Smooth muscle cell (in vitro differentiated cells): ENCODE measurements around the gene KRTAP12-1. TPM values are rescaled to one million over a fixed set of nuclear protein-coding genes. Genes with fewer than 3 reads are reported as not detected.
"Not testable (repeated sequence)": the region's sequence is repeated elsewhere in the genome, so short reads cannot be mapped to it uniquely, and the experiment has no call there.

Source experiments
- DNase-seq: peaks from one replicate; lab custom pipeline; 2025; ENCODE audit not compliant: unreplicated experiment; lab: John Stamatoyannopoulos, UW
- H2AFZ ChIP-seq: fragments of 200-600 bp; sonication (generic); 2 replicates; pipeline ENCODE4 v1.6.0; 2016; ENCODE audit warnings: antibody characterized with exemption, low read depth, mild to moderate bottlenecking
- H3F3A ChIP-seq: fragments of 200-600 bp; sonication (generic); 2 replicates; pipeline ENCODE4 v1.6.0; 2017; ENCODE audit warnings: antibody characterized with exemption, low read depth
- H3K27ac ChIP-seq: fragments of 200-600 bp; sonication (generic); 2 replicates; pipeline ENCODE4 v1.5.1; 2016; ENCODE audit warnings: low read depth, mild to moderate bottlenecking
- H3K27me3 ChIP-seq: fragments of 200-600 bp; sonication (generic); 2 replicates; pipeline ENCODE4 v1.6.1; 2016; ENCODE audit warnings: low read depth, mild to moderate bottlenecking
- H3K36me3 ChIP-seq: fragments of 200-600 bp; sonication (generic); 2 replicates; pipeline ENCODE4 v1.5.1; 2016; ENCODE audit warnings: low read depth
- H3K4me1 ChIP-seq: fragments of 200-600 bp; sonication (generic); 2 replicates; pipeline ENCODE4 v1.5.1; 2016; ENCODE audit warnings: low read depth
- H3K4me2 ChIP-seq: fragments of 200-600 bp; sonication (generic); 2 replicates; pipeline ENCODE4 v1.6.0; 2016; ENCODE audit warnings: mild to moderate bottlenecking
- H3K4me3 ChIP-seq: fragments of 200-600 bp; sonication (generic); 2 replicates; pipeline ENCODE4 v1.5.1; 2016; ENCODE audit warnings: mild to moderate bottlenecking
- H3K79me2 ChIP-seq: fragments of 200-600 bp; sonication (generic); 2 replicates; pipeline ENCODE4 v1.6.0; 2016; ENCODE audit warnings: low read depth, mild to moderate bottlenecking
- H3K9ac ChIP-seq: fragments of 200-600 bp; sonication (generic); 2 replicates; pipeline ENCODE4 v1.6.0; 2016; ENCODE audit warnings: low read depth
- H3K9me3 ChIP-seq: fragments of 200-600 bp; sonication (generic); replicated peaks from 2 replicates; pipeline ENCODE4 v1.5.1; 2016; ENCODE audit warnings: low read depth
- H4K20me1 ChIP-seq: fragments of 200-600 bp; sonication (generic); 2 replicates; pipeline ENCODE4 v1.6.0; 2016; ENCODE audit warnings: low read depth
- WGBS: methylation state at CpG from one replicate; pipeline ENCODE4 v1.1.7; 2016; ENCODE audit warnings: low lambda C conversion rate; 5-methylcytosine and 5-hydroxymethylcytosine counted together
- polyA plus RNA-seq: library from polyadenylated mRNA; unstranded; fragments of >200 nt; fragmentation: Nextera tagmentation; extraction: Ambion mirVana; gene quantifications from 2 replicates; pipeline ENCODE4 v1.2.1, GENCODE V29; 2016
- total RNA-seq: library from RNA; depleted of rRNA; stranded (reverse); fragments of >200 nt; gene quantifications from 2 replicates; pipeline ENCODE4 v1.2.3, GENCODE V29; 2014
- TF ChIP-seq, protein P1 (sequence below): fragments of 200-600 bp; sonication (generic); IDR thresholded peaks from 2 replicates; pipeline ENCODE4 v1.5.1; 2017; ENCODE audit warnings: borderline replicate concordance, mild to moderate bottlenecking, antibody characterized with exemption; ENCODE audit not compliant: insufficient read depth, poor library complexity, severe bottlenecking

The KRTAP12-1 gene
- total and polyA plus RNA-seq, 2 experiments from 2014 or later: not detected

DNA sequence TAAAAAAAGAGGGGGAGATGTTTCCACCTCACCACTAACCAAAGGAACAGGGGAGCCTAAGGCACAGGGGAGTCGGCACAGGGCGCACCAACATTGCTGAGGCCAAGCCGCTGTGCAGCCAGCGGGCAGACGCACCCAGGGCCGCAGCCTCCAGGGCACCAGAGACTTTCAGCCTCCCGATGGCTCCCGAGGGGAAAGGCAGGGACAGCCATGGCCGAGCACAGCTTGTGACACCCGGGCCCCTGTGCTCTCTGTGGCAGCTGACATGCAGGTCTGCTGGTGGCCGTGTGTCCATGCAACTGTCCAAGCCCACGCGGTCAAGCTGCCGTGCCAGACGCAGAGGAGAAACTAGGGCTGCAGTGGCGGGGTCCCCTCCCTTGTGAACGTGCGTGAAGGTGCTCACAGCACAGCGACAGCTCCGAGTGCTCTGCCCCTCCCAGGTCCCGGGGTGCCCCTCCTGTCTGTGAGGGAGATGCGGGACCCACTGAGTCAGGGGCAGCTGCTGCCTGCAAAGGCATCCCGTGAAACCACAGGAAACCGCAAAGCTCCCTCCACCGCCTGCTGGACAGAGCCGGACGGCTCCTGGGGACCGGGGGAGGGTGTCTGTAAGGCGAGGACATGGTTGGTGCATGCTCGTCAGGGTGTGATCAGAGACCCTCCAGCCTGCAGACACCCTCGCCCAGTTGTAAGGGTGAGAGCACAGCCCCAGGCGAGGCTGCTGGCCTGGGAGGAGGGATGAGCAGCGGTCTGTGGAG is 33.2 kb downstream of the KRTAP12-1 start:
- no peaks in the 10 kb centered on the region for H3K79me2 ChIP-seq
- H3K4me2 ChIP-seq: no peak overlapping the region
- H3K27me3 ChIP-seq: no peaks in the 10 kb centered on the region
- no peaks in the 10 kb centered on the region for H3K9me3 ChIP-seq
- no peak overlapping the region for H3K9ac ChIP-seq
- H3K4me3 ChIP-seq: no peak overlapping the region
- no peaks in the 10 kb centered on the region for H3K4me1 ChIP-seq
- H4K20me1 ChIP-seq: no peaks in the 10 kb centered on the region
- no peak overlapping the region for H3K27ac ChIP-seq
- DNase-seq: no peak
- whole genome bisulfite sequencing: 84% methylated on average over 33 of the region's 33 CpGs
- TF ChIP-seq, protein P1, sequence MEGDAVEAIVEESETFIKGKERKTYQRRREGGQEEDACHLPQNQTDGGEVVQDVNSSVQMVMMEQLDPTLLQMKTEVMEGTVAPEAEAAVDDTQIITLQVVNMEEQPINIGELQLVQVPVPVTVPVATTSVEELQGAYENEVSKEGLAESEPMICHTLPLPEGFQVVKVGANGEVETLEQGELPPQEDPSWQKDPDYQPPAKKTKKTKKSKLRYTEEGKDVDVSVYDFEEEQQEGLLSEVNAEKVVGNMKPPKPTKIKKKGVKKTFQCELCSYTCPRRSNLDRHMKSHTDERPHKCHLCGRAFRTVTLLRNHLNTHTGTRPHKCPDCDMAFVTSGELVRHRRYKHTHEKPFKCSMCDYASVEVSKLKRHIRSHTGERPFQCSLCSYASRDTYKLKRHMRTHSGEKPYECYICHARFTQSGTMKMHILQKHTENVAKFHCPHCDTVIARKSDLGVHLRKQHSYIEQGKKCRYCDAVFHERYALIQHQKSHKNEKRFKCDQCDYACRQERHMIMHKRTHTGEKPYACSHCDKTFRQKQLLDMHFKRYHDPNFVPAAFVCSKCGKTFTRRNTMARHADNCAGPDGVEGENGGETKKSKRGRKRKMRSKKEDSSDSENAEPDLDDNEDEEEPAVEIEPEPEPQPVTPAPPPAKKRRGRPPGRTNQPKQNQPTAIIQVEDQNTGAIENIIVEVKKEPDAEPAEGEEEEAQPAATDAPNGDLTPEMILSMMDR: no peak
- H3K36me3 ChIP-seq: no peaks in the 10 kb centered on the region
- no peak overlapping the region for H2AFZ ChIP-seq
- H3F3A ChIP-seq: no peaks in the 10 kb centered on the region

DNA sequence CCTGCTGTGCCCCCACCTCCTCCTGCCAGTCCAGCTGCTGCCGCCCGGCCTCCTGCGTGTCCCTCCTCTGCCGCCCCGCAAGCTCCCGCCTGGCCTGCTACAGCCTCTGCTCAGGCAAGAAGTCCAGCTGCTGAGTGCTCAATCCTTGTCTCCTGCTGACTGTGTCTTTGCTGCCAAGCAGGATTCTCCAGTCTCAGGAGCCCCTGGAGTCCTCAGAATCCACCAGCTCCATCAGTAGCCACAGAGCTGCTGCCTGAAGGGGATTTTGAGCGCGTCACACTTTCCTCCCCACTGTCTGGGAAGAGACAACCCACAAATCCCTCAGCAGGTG is 34.8 kb downstream of the KRTAP12-1 start:
- Histone ChIP-seq H3K4me2 (no peak overlapping the region), H3K27me3 (no peaks in the 10 kb centered on the region), H3K4me3 (no peak overlapping the region), H3K9ac (no peak overlapping the region), H3F3A (no peaks in the 10 kb centered on the region), H2AFZ (no peak overlapping the region), H3K4me1 (no peaks in the 10 kb centered on the region), H3K27ac (no peak overlapping the region), H3K9me3 (no peaks in the 10 kb centered on the region), H4K20me1 (no peaks in the 10 kb centered on the region), H3K36me3 (no peaks in the 10 kb centered on the region), H3K79me2 (no peaks in the 10 kb centered on the region)
- 69% methylated on average over 8 of the region's 8 CpGs for WGBS
- TF ChIP-seq, protein P1: no peak
- DNase-seq: no peak

DNA sequence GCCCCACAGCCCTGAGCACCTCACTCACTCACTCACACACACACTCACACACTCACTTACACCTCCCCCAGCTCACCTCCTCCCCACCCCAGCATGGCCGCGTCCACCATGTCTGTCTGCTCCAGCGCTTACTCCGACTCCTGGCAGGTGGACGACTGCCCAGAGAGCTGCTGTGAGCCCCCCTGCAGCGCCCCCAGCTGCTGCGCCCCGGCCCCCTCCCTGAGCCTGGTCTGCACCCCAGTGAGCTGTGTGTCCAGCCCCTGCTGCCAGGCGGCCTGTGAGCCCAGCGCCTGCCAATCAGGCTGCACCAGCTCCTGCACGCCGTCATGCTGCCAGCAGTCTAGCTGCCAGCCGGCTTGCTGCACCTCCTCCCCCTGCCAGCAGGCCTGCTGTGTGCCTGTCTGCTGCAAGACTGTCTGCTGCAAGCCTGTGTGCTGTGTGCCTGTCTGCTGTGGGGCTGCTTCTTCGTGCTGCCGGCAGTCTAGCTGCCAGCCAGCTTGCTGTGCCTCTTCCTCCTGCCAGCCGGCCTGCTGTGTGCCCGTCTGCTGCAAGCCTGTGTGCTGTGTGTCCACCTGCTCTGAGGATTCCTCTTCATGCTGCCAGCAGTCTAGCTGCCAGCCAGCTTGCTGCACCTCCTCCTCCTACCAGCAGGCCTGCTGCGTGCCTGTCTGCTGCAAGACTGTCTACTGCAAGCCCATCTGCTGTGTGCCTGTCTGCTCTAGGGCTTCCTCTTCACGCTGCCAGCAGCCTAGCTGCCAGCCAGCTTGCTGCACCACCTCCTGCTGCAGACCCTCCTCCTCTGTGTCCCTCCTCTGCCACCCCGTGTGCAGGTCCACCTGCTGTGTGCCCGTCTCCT is 35.4 kb downstream of the KRTAP12-1 start, which contains the start of gene KRTAP10-11:
Gene KRTAP10-11, plus strand, starts transcription at position 49 of the 856 bp plus-strand sequence. Its CDS starts 45 bp downstream, at position 94.
- H3F3A ChIP-seq, H4K20me1 ChIP-seq, H3K4me1 ChIP-seq, H2AFZ ChIP-seq, H3K79me2 ChIP-seq, H3K27ac ChIP-seq, DNase-seq, H3K36me3 ChIP-seq, H3K9ac ChIP-seq, H3K9me3 ChIP-seq, H3K4me3 ChIP-seq, H3K27me3 ChIP-seq, H3K4me2 ChIP-seq: not testable (repeated sequence)
- WGBS: 90% methylated on average over 20 of the region's 21 CpGs

DNA sequence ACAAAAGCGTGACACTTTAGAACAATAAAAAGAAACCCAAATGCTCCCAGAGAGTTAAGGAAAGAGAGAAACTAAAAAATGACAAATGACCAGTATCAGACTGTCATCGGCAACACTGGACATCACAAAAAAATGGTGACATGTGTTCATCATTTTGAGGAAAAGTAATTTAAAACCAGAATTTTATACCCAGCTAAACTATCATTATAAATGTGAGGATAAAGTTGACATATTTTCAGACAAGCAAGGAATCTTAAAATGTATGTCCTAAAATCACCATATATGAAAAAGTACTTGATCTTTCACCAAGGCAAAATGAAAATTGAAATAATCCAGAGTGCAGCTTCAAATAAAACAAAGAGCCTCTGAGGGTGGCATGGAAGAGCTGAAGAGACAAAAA is 37.1 kb downstream of the KRTAP12-1 start:
- WGBS: 72% methylated on average over 2 of the region's 2 CpGs
- TF ChIP-seq, protein P1: no peak
- Histone ChIP-seq H3K4me3 (no peak overlapping the region), H2AFZ (no peak overlapping the region), H3K27ac (no peak overlapping the region), H3F3A (no peaks in the 10 kb centered on the region), H3K79me2 (no peaks in the 10 kb centered on the region), H3K4me2 (no peak overlapping the region), H3K36me3 (no peaks in the 10 kb centered on the region), H3K27me3 (no peaks in the 10 kb centered on the region), H3K4me1 (no peaks in the 10 kb centered on the region), H3K9me3 (no peaks in the 10 kb centered on the region), H3K9ac (no peak overlapping the region), H4K20me1 (no peaks in the 10 kb centered on the region)
- DNase-seq: no peak
